RWPE1 (cell line): ENCODE results near the gene HDAC3.

ENCODE experiments used
- CTCF ChIA-PET: fragments of 350-600 bp; sonication (Branson Sonifier 250); formaldehyde crosslinking; extraction: SDS; loops from one replicate; lab custom pipeline; 2021; lab: Yijun Ruan, JAX
- POLR2A ChIA-PET: fragments of 400-600 bp; formaldehyde crosslinking; extraction: SDS; loops from one replicate; lab custom pipeline; 2020; ENCODE audit warnings: antibody characterized with exemption; ENCODE audit not compliant: low non-redundant PET; lab: Yijun Ruan, JAX
- DNase-seq: peaks from one replicate; pipeline ENCODE4 v3.0.0; 2012; ENCODE audit warnings: low spot score
- H3K27ac ChIP-seq: fragments of 450-650 bp; 2 replicates; pipeline ENCODE4 v1.5.1; 2017
- CTCF ChIP-seq: fragments of 450-650 bp; conservative IDR thresholded peaks from 2 replicates; pipeline ENCODE4 v1.5.1; 2017; ENCODE audit warnings: low read depth, mild to moderate bottlenecking

The HDAC3 gene

GRCh38 chr5:141636413-141637122, at the start of gene HDAC3, which contains the start of gene RELL2:
HDAC3 (minus strand) TSS chr5:141636849; CDS start chr5:141636790, 59 bp downstream.
RELL2 (plus strand) TSS chr5:141636997; CDS start chr5:141638226, 1,229 bp downstream.
- DNase-seq, result peak; percentile 98
- ChIA-PET CTCF (interaction anchor here (1.2 to 2.3 kb wide), 3 partner anchors 17 to 45 kb away, joined by 3 to 24 read pairs (median 5); partner anchors contain the start of gene DIAPH1), POLR2A (interaction anchor here (0.5 to 2.5 kb wide), 10 partner anchors 10 to 1135 kb away, joined by 3 to 7 read pairs (median 4); partner anchors contain the start of genes DIAPH1 and FCHSD1)
- H3K27ac ChIP-seq, result peak within 1 kb of the TSS; percentile 73
- no peak for TF ChIP-seq CTCF

GRCh38 chr5:141685591-141685990, 48.9 kb upstream of the HDAC3 start:
- CTCF ChIA-PET, result interaction anchor here (1.0 to 1.4 kb wide), 2 partner anchors 30 to 275 kb away, joined by 3 to 6 read pairs; no protein-coding TSS in a partner anchor
- no peak overlapping the region for H3K27ac ChIP-seq
- DNase-seq, result no peak
- TF ChIP-seq CTCF, result no peak
- POLR2A ChIA-PET, result no interaction called here

GRCh38 chr5:141683596-141684141, 47.0 kb upstream of the HDAC3 start:
- TF ChIP-seq CTCF, result no peak
- DNase-seq, result no peak
- CTCF ChIA-PET, result interaction anchor here (0.6 to 2.4 kb wide), 7 partner anchors 8 to 449 kb away, joined by 3 to 18 read pairs (median 5); no protein-coding TSS in a partner anchor
- POLR2A ChIA-PET, result interaction anchor here (0.7 kb wide), 1 partner anchor 280 kb away, joined by 10 read pairs; no protein-coding TSS in a partner anchor
- H3K27ac ChIP-seq, result no peak overlapping the region

GRCh38 chr5:141681695-141682641, 45.3 kb upstream of the HDAC3 start, which contains the start of gene ARAP3:
ARAP3 (minus strand) TSS chr5:141682230; CDS start chr5:141680486, 1,744 bp downstream.
- TF ChIP-seq CTCF, result no peak
- POLR2A ChIA-PET, result interaction anchor here (0.6 to 0.8 kb wide), 2 partner anchors 11 to 87 kb away, joined by 3 to 4 read pairs; no protein-coding TSS in a partner anchor
- peak within 1 kb of the TSS; percentile 89 for H3K27ac ChIP-seq
- CTCF ChIA-PET, result interaction anchor here (0.6 to 2.4 kb wide), 6 partner anchors 10 to 1536 kb away, joined by 3 to 18 read pairs (median 4); partner anchors contain the start of gene PCDH1
- DNase-seq, result peak; percentile 95

GRCh38 chr5:141681295-141681694, 44.6 kb upstream of the HDAC3 start:
- no peak for TF ChIP-seq CTCF
- POLR2A ChIA-PET, result interaction anchor here (0.5 to 0.8 kb wide), 3 partner anchors 10 to 286 kb away, joined by 3 to 4 read pairs (median 3); no protein-coding TSS in a partner anchor
- H3K27ac ChIP-seq, result peak overlapping the region; percentile 89
- CTCF ChIA-PET, result interaction anchor here (0.6 to 1.4 kb wide), 5 partner anchors 11 to 1536 kb away, joined by 3 to 7 read pairs (median 3); no protein-coding TSS in a partner anchor
- DNase-seq, result no peak
